Adipocyte (in vitro differentiated cells): ENCODE data around the gene SSR1.

Experiments used
- DNase-seq: peaks from one replicate; pipeline ENCODE4 v3.0.0-alpha.2; 2015; ENCODE audit warnings: low read depth
- H3K27me3 ChIP-seq: replicated peaks from 2 replicates; pipeline ENCODE4 v1.7.0; 2013; ENCODE audit warnings: mild to moderate bottlenecking, low read length, moderate library complexity; ENCODE audit not compliant: control insufficient read depth, insufficient read depth
- H3K36me3 ChIP-seq: 2 replicates; pipeline ENCODE4 v1.7.0; 2013; ENCODE audit warnings: low read length, mild to moderate bottlenecking, moderate library complexity; ENCODE audit not compliant: control insufficient read depth, insufficient read depth, severe bottlenecking
- H3K4me1 ChIP-seq: 2 replicates; pipeline ENCODE4 v1.7.0; 2013; ENCODE audit warnings: mild to moderate bottlenecking, low read length, moderate library complexity; ENCODE audit not compliant: control insufficient read depth, insufficient read depth
- H3K4me3 ChIP-seq: 2 replicates; pipeline ENCODE4 v1.7.0; 2013; ENCODE audit warnings: mild to moderate bottlenecking, low read length, moderate library complexity
- H3K9ac ChIP-seq: 2 replicates; pipeline ENCODE4 v1.7.0; 2013; ENCODE audit warnings: mild to moderate bottlenecking, low read length, moderate library complexity
- H3K9me3 ChIP-seq: 2 replicates; pipeline ENCODE4 v1.7.0; 2013; ENCODE audit warnings: mild to moderate bottlenecking, low read length, moderate library complexity; ENCODE audit not compliant: control insufficient read depth

Gene SSR1

GRCh38 chr6:7243179-7243981, 69.6 kb downstream of the SSR1 start:
- no peaks in the 10 kb centered on the region for H3K9me3 ChIP-seq
- H3K4me1 ChIP-seq = peaks cover 18% of the 10 kb centered on the region
- peak overlapping the region; percentile 46 for H3K9ac ChIP-seq
- H3K27me3 ChIP-seq = no peaks in the 10 kb centered on the region
- peaks cover 66% of the 10 kb centered on the region for H3K36me3 ChIP-seq
- DNase-seq = peak; percentile 91
- H3K4me3 ChIP-seq = no peak overlapping the region

- peaks cover 60% of the 10 kb centered on the region for H3K36me3 ChIP-seq
- peaks cover 20% of the 10 kb centered on the region for H3K4me1 ChIP-seq
- H3K9ac ChIP-seq = peak overlapping the region; percentile 46
- H3K4me3 ChIP-seq = no peak overlapping the region
- DNase-seq = no peak
- H3K27me3 ChIP-seq = no peaks in the 10 kb centered on the region
- no peaks in the 10 kb centered on the region for H3K9me3 ChIP-seq
Measured at GRCh38 chr6:7242835-7243178, 70.2 kb downstream of the SSR1 start.

- no peaks in the 10 kb centered on the region for H3K9me3 ChIP-seq
- H3K4me3 ChIP-seq = no peak overlapping the region
- peak; percentile 44 for DNase-seq
Measured at GRCh38 chr6:7241709-7242645, 71.0 kb downstream of the SSR1 start.

GRCh38 chr6:7241160-7241559, 71.8 kb downstream of the SSR1 start:
- Histone ChIP-seq H3K4me1 (peaks cover 27% of the 10 kb centered on the region), H3K27me3 (no peaks in the 10 kb centered on the region), H3K9me3 (no peaks in the 10 kb centered on the region), H3K9ac (no peak overlapping the region), H3K4me3 (no peak overlapping the region), H3K36me3 (peaks cover 45% of the 10 kb centered on the region)
- DNase-seq = no peak

More at GRCh38 chr6:7241709-7242645, 71.0 kb downstream of the SSR1 start:
- Histone ChIP-seq H3K36me3 (peaks cover 52% of the 10 kb centered on the region), H3K27me3 (no peaks in the 10 kb centered on the region), H3K4me1 (peaks cover 20% of the 10 kb centered on the region), H3K9ac (peak overlapping the region; percentile 46)

- peaks cover 45% of the 10 kb centered on the region for H3K36me3 ChIP-seq
Measured at GRCh38 chr6:7240351-7240750, 72.6 kb downstream of the SSR1 start.

GRCh38 chr6:7239590-7239948, 73.4 kb downstream of the SSR1 start:
- DNase-seq = no peak
- H3K4me3 ChIP-seq = no peak overlapping the region
- H3K36me3 ChIP-seq = peaks cover 48% of the 10 kb centered on the region
- H3K9ac ChIP-seq = peak overlapping the region; percentile 43
- H3K4me1 ChIP-seq = peaks cover 34% of the 10 kb centered on the region
- no peaks in the 10 kb centered on the region for H3K9me3 ChIP-seq
- H3K27me3 ChIP-seq = no peaks in the 10 kb centered on the region

More at GRCh38 chr6:7240351-7240750, 72.6 kb downstream of the SSR1 start:
- Histone ChIP-seq H3K4me1 (peaks cover 34% of the 10 kb centered on the region), H3K27me3 (no peaks in the 10 kb centered on the region), H3K4me3 (no peak overlapping the region), H3K9ac (no peak overlapping the region), H3K9me3 (no peaks in the 10 kb centered on the region)
- no peak for DNase-seq

- H3K9me3 ChIP-seq = no peaks in the 10 kb centered on the region
- peak overlapping the region; percentile 43 for H3K9ac ChIP-seq
- H3K36me3 ChIP-seq = peaks cover 49% of the 10 kb centered on the region
- H3K4me1 ChIP-seq = peaks cover 34% of the 10 kb centered on the region
- no peak overlapping the region for H3K4me3 ChIP-seq
- no peaks in the 10 kb centered on the region for H3K27me3 ChIP-seq
- DNase-seq = peak; percentile 70
Measured at GRCh38 chr6:7238900-7239589, 74.0 kb downstream of the SSR1 start.

- H3K9me3 ChIP-seq = no peaks in the 10 kb centered on the region
- H3K4me1 ChIP-seq = peaks cover 34% of the 10 kb centered on the region
- no peak overlapping the region for H3K4me3 ChIP-seq
- no peak for DNase-seq
- peaks cover 54% of the 10 kb centered on the region for H3K36me3 ChIP-seq
- peak overlapping the region; percentile 43 for H3K9ac ChIP-seq
- H3K27me3 ChIP-seq = no peaks in the 10 kb centered on the region
Measured at GRCh38 chr6:7238526-7238899, 74.5 kb downstream of the SSR1 start.

GRCh38 chr6:7237653-7238188, 75.3 kb downstream of the SSR1 start:
- Histone ChIP-seq H3K4me1 (peaks cover 27% of the 10 kb centered on the region), H3K9ac (no peak overlapping the region), H3K36me3 (peaks cover 56% of the 10 kb centered on the region), H3K9me3 (no peaks in the 10 kb centered on the region), H3K4me3 (no peak overlapping the region), H3K27me3 (no peaks in the 10 kb centered on the region)
- no peak for DNase-seq

- no peak for DNase-seq
- Histone ChIP-seq H3K9me3 (no peaks in the 10 kb centered on the region), H3K9ac (peak overlapping the region; percentile 23), H3K4me3 (no peak overlapping the region), H3K27me3 (no peaks in the 10 kb centered on the region), H3K36me3 (peaks cover 60% of the 10 kb centered on the region), H3K4me1 (peaks cover 27% of the 10 kb centered on the region)
Measured at GRCh38 chr6:7236306-7237209, 76.4 kb downstream of the SSR1 start.
